ENCODE measurements around the gene GRIK5.
"Not testable (repeated sequence)": the region's sequence is repeated elsewhere in the genome, so short reads cannot be mapped to it uniquely, and the experiment has no call there.

GRIK5 gene

GRCh38 chr19:41993612-41994483, 76.2 kb downstream of the GRIK5 start, which contains the start of gene ATP1A3:
Gene ATP1A3, minus strand, starts transcription at chr19:41994230. Its CDS starts 154 bp downstream, at chr19:41994076.
- DNase-seq (ENCODE audit: insufficient read length, low spot score) = peak; percentile 76
- FAIRE-seq = peak; percentile 88

GRCh38 chr19:41991925-41992569, 78.0 kb downstream of the GRIK5 start:
- FAIRE-seq; DNase-seq (ENCODE audit: insufficient read length, low spot score): not testable (repeated sequence)

- no peak for FAIRE-seq
- no peak for DNase-seq (ENCODE audit: insufficient read length, low spot score)
These were observed 79.0 kb downstream of the GRIK5 start for GRCh38 chr19:41991025-41991424.

- no peak for FAIRE-seq
These were observed 79.4 kb downstream of the GRIK5 start for GRCh38 chr19:41990615-41991014.

GRCh38 chr19:41990028-41990427, 80.0 kb downstream of the GRIK5 start:
- FAIRE-seq (no peak), DNase-seq (ENCODE audit: insufficient read length, low spot score) (no peak)

More at GRCh38 chr19:41990615-41991014, 79.4 kb downstream of the GRIK5 start:
- DNase-seq (ENCODE audit: insufficient read length, low spot score) = no peak

GRCh38 chr19:41988947-41989346, 81.1 kb downstream of the GRIK5 start:
- FAIRE-seq (no peak), DNase-seq (ENCODE audit: insufficient read length, low spot score) (no peak)

- FAIRE-seq (peak; percentile 59), DNase-seq (ENCODE audit: insufficient read length, low spot score) (no peak)
These were observed 82.7 kb downstream of the GRIK5 start for GRCh38 chr19:41987141-41987860.

- DNase-seq (ENCODE audit: insufficient read length, low spot score) (no peak), FAIRE-seq (no peak)
These were observed 85.0 kb downstream of the GRIK5 start for GRCh38 chr19:41984961-41985360.

- DNase-seq (ENCODE audit: insufficient read length, low spot score) (no peak), FAIRE-seq (no peak)
These were observed 88.3 kb downstream of the GRIK5 start for GRCh38 chr19:41981724-41982123.

- no peak for FAIRE-seq
These were observed 91.5 kb downstream of the GRIK5 start for GRCh38 chr19:41978470-41978869.

GRCh38 chr19:41977916-41978315, 92.1 kb downstream of the GRIK5 start:
- FAIRE-seq (no peak), DNase-seq (ENCODE audit: insufficient read length, low spot score) (no peak)

More at GRCh38 chr19:41978470-41978869, 91.5 kb downstream of the GRIK5 start:
- no peak for DNase-seq (ENCODE audit: insufficient read length, low spot score)

GRCh38 chr19:41974652-41975051, 95.4 kb downstream of the GRIK5 start:
- DNase-seq (ENCODE audit: insufficient read length, low spot score) (no peak), FAIRE-seq (no peak)

GRCh38 chr19:41971363-41971762, 98.6 kb downstream of the GRIK5 start:
- FAIRE-seq = no peak

GRCh38 chr19:41969772-41970458, 100.1 kb downstream of the GRIK5 start:
- DNase-seq (ENCODE audit: insufficient read length, low spot score) = no peak
- FAIRE-seq = no peak

More at GRCh38 chr19:41971363-41971762, 98.6 kb downstream of the GRIK5 start:
- DNase-seq (ENCODE audit: insufficient read length, low spot score) = no peak

GRCh38 chr19:41968751-41969595, 101.0 kb downstream of the GRIK5 start:
- DNase-seq (ENCODE audit: insufficient read length, low spot score) (no peak), FAIRE-seq (no peak)

- FAIRE-seq (no peak), DNase-seq (ENCODE audit: insufficient read length, low spot score) (no peak)
These were observed 102.8 kb downstream of the GRIK5 start for GRCh38 chr19:41967054-41967783.

- DNase-seq (ENCODE audit: insufficient read length, low spot score) (no peak), FAIRE-seq (no peak)
These were observed 104.9 kb downstream of the GRIK5 start for GRCh38 chr19:41965106-41965505.

- no peak for DNase-seq (ENCODE audit: insufficient read length, low spot score)
- FAIRE-seq = no peak
These were observed 109.0 kb downstream of the GRIK5 start for GRCh38 chr19:41960973-41961372.
